BLaER1 (cell line): ENCODE results near the gene UGT1A7.
A peak's percentile ranks its signal among the peaks of the same experiment; 100 is the strongest.

ENCODE experiments used
- H3K27ac ChIP-seq: shearing (Covaris generic); formaldehyde crosslinking; 2 replicates; pipeline ENCODE4 v1.8.1; 2022
- H3K27me3 ChIP-seq: shearing (Covaris generic); formaldehyde crosslinking; 2 replicates; pipeline ENCODE4 v1.8.1; 2022
- H3K36me3 ChIP-seq: shearing (Covaris generic); formaldehyde crosslinking; 2 replicates; pipeline ENCODE4 v1.8.1; 2022
- H3K4me1 ChIP-seq: shearing (Covaris generic); formaldehyde crosslinking; 2 replicates; pipeline ENCODE4 v1.8.1; 2022
- H3K4me2 ChIP-seq: shearing (Covaris generic); formaldehyde crosslinking; 2 replicates; pipeline ENCODE4 v1.8.1; 2022
- H3K4me3 ChIP-seq: shearing (Covaris generic); formaldehyde crosslinking; 2 replicates; pipeline ENCODE4 v1.8.1; 2022
- H3K9ac ChIP-seq: shearing (Covaris generic); formaldehyde crosslinking; 2 replicates; pipeline ENCODE4 v1.8.1; 2022
- H3K9me3 ChIP-seq: shearing (Covaris generic); formaldehyde crosslinking; 2 replicates; pipeline ENCODE4 v1.8.1; 2022
- H4K20me1 ChIP-seq: shearing (Covaris generic); formaldehyde crosslinking; 2 replicates; pipeline ENCODE4 v1.8.1; 2022
- Cebpa-rat ChIP-seq: shearing (Covaris generic); IDR thresholded peaks from 2 replicates; pipeline ENCODE4 v1.8.1; 2022

Gene UGT1A7

GRCh38 chr2:233815861-233816260, 134.2 kb downstream of the UGT1A7 start:
- Histone ChIP-seq H3K27me3 (no peaks in the 10 kb centered on the region), H3K9me3 (no peaks in the 10 kb centered on the region), H3K9ac (no peak overlapping the region), H3K4me1 (peaks cover 20% of the 10 kb centered on the region), H4K20me1 (no peaks in the 10 kb centered on the region), H3K36me3 (no peaks in the 10 kb centered on the region), H3K4me2 (no peak overlapping the region), H3K4me3 (no peak overlapping the region), H3K27ac (no peak overlapping the region)
- TF ChIP-seq Cebpa-rat = no peak

- H3K27me3 ChIP-seq = no peaks in the 10 kb centered on the region
- no peaks in the 10 kb centered on the region for H3K9me3 ChIP-seq
- no peak overlapping the region for H3K4me3 ChIP-seq
- H3K9ac ChIP-seq = 0 out of 2 replicates have a peak overlapping the region, but pooled peaks have one; percentile 57
- H3K27ac ChIP-seq = no peak overlapping the region
- H3K4me1 ChIP-seq = peaks cover 20% of the 10 kb centered on the region
- no peaks in the 10 kb centered on the region for H3K36me3 ChIP-seq
- H3K4me2 ChIP-seq = peak overlapping the region; percentile 72
- no peak for TF ChIP-seq Cebpa-rat
- no peaks in the 10 kb centered on the region for H4K20me1 ChIP-seq
These were observed 134.6 kb downstream of the UGT1A7 start for GRCh38 chr2:233816334-233816733.

GRCh38 chr2:233816771-233817170, 135.1 kb downstream of the UGT1A7 start:
- H3K27ac ChIP-seq = no peak overlapping the region
- H3K36me3 ChIP-seq = no peaks in the 10 kb centered on the region
- TF ChIP-seq Cebpa-rat = no peak

GRCh38 chr2:233817361-233817911, 135.7 kb downstream of the UGT1A7 start:
- Histone ChIP-seq H4K20me1 (no peaks in the 10 kb centered on the region), H3K9me3 (no peaks in the 10 kb centered on the region), H3K4me1 (peaks cover 22% of the 10 kb centered on the region), H3K27ac (peak overlapping the region; percentile 40; the same call in 1 of the 2 replicates), H3K27me3 (no peaks in the 10 kb centered on the region), H3K4me3 (no peak overlapping the region), H3K36me3 (no peaks in the 10 kb centered on the region), H3K9ac (peak overlapping the region; percentile 57; the same call in 1 of the 2 replicates), H3K4me2 (peak overlapping the region; percentile 72)
- no peak for TF ChIP-seq Cebpa-rat

More at GRCh38 chr2:233816771-233817170, 135.1 kb downstream of the UGT1A7 start:
- Histone ChIP-seq H3K27me3 (no peaks in the 10 kb centered on the region), H3K9ac (0 out of 2 replicates have a peak overlapping the region, but pooled peaks have one; percentile 57), H4K20me1 (no peaks in the 10 kb centered on the region), H3K4me2 (peak overlapping the region; percentile 72), H3K4me3 (no peak overlapping the region), H3K9me3 (no peaks in the 10 kb centered on the region), H3K4me1 (peaks cover 20% of the 10 kb centered on the region)

GRCh38 chr2:233817995-233818638, 136.4 kb downstream of the UGT1A7 start:
- no peak for TF ChIP-seq Cebpa-rat
- Histone ChIP-seq H3K4me2 (peak overlapping the region; percentile 72), H4K20me1 (no peaks in the 10 kb centered on the region), H3K27me3 (no peaks in the 10 kb centered on the region), H3K9ac (peak overlapping the region; percentile 57; the same call in 1 of the 2 replicates), H3K4me3 (no peak overlapping the region), H3K36me3 (no peaks in the 10 kb centered on the region), H3K27ac (peak overlapping the region; percentile 40; the same call in 1 of the 2 replicates), H3K4me1 (peaks cover 28% of the 10 kb centered on the region), H3K9me3 (no peaks in the 10 kb centered on the region)

GRCh38 chr2:233818639-233819621, 137.2 kb downstream of the UGT1A7 start:
- no peak overlapping the region for H3K4me2 ChIP-seq
- TF ChIP-seq Cebpa-rat = no peak
- H4K20me1 ChIP-seq = no peaks in the 10 kb centered on the region
- H3K9me3 ChIP-seq = no peaks in the 10 kb centered on the region
- H3K9ac ChIP-seq = no peak overlapping the region
- no peaks in the 10 kb centered on the region for H3K27me3 ChIP-seq
- no peak overlapping the region for H3K27ac ChIP-seq
- H3K36me3 ChIP-seq = no peaks in the 10 kb centered on the region
- H3K4me3 ChIP-seq = no peak overlapping the region
- H3K4me1 ChIP-seq = peaks cover 37% of the 10 kb centered on the region

GRCh38 chr2:233819884-233820773, 138.4 kb downstream of the UGT1A7 start:
- Histone ChIP-seq H3K36me3 (no peaks in the 10 kb centered on the region), H3K4me3 (no peak overlapping the region), H3K27me3 (no peaks in the 10 kb centered on the region), H3K4me1 (peaks cover 44% of the 10 kb centered on the region), H3K27ac (no peak overlapping the region), H4K20me1 (no peaks in the 10 kb centered on the region), H3K9ac (no peak overlapping the region), H3K4me2 (no peak overlapping the region), H3K9me3 (no peaks in the 10 kb centered on the region)
- no peak for TF ChIP-seq Cebpa-rat

- H3K4me3 ChIP-seq = no peak overlapping the region
- H3K9ac ChIP-seq = no peak overlapping the region
- no peaks in the 10 kb centered on the region for H3K27me3 ChIP-seq
- H3K27ac ChIP-seq = no peak overlapping the region
- no peaks in the 10 kb centered on the region for H3K36me3 ChIP-seq
- no peak for TF ChIP-seq Cebpa-rat
- peaks cover 44% of the 10 kb centered on the region for H3K4me1 ChIP-seq
- H4K20me1 ChIP-seq = no peaks in the 10 kb centered on the region
- H3K9me3 ChIP-seq = no peaks in the 10 kb centered on the region
- no peak overlapping the region for H3K4me2 ChIP-seq
These were observed 139.0 kb downstream of the UGT1A7 start for GRCh38 chr2:233820774-233821105.

- Histone ChIP-seq H3K4me2 (no peak overlapping the region), H3K4me1 (peaks cover 44% of the 10 kb centered on the region), H3K4me3 (no peak overlapping the region), H3K9me3 (no peaks in the 10 kb centered on the region), H3K27me3 (no peaks in the 10 kb centered on the region), H3K27ac (no peak overlapping the region), H4K20me1 (no peaks in the 10 kb centered on the region), H3K36me3 (no peaks in the 10 kb centered on the region), H3K9ac (no peak overlapping the region)
- TF ChIP-seq Cebpa-rat = no peak
These were observed 139.5 kb downstream of the UGT1A7 start for GRCh38 chr2:233821196-233821595.
